K562 (cell line): ENCODE measurements around the gene KLHL14. TPM values are rescaled to one million over a fixed set of nuclear protein-coding genes. Genes with fewer than 3 reads are reported as not detected.

ENCODE experiments used
- AFF1 ChIP-seq, 2 experiments: fragments of 450-650 bp; IDR thresholded peaks; 2 replicates each; pipeline ENCODE4 v1.6.1; 2018; ENCODE audit warnings: mild to moderate bottlenecking in 2 of 2, low read depth in 1 of 2; ENCODE audit not compliant: partially characterized antibody in 2 of 2
- HDAC6 ChIP-seq: IDR thresholded peaks from 2 replicates; pipeline ENCODE4 v1.6.1; 2012; ENCODE audit warnings: low read depth, mild to moderate bottlenecking, control low read depth, inconsistent platforms, low read length, moderate library complexity
- PHB2 ChIP-seq: fragments of 450-650 bp; IDR thresholded peaks from 2 replicates; pipeline ENCODE4 v1.6.1; 2017; ENCODE audit warnings: low read depth
- THAP12 ChIP-seq: fragments of 250-450 bp; sonication (Bioruptor Pico); IDR thresholded peaks from 2 replicates; pipeline ENCODE4 v1.9.0; 2021; ENCODE audit warnings: mild to moderate bottlenecking, inconsistent platforms
- ZBTB40 ChIP-seq, 2 experiments: fragments of 450-650 bp in 1 of 2; sonication (generic) in 1 of 2; formaldehyde crosslinking in 1 of 2; IDR thresholded peaks; 2 replicates each; pipeline versions ENCODE4 v1.7.1 to v1.9.0; 2016 to 2022; ENCODE audit warnings: inconsistent platforms in 1 of 2, mild to moderate bottlenecking in 1 of 2, missing genetic modification reagents in 1 of 2
- ZNF586 ChIP-seq: fragments of 450-650 bp; formaldehyde crosslinking; conservative IDR thresholded peaks from 2 replicates; pipeline ENCODE4 v1.4.0; 2020; ENCODE audit warnings: mild to moderate bottlenecking, moderate library complexity
- polyA plus RNA-seq, 8 experiments: library from polyadenylated mRNA; depleted of rRNA in 4 of 8; stranded (reverse) in 5 of 8; unstranded in 3 of 8; fragments of >200 nt; fragmentation: Nextera tagmentation in 2 of 8; fragmentation: Illumina TruSeq in 1 of 8; extraction: Ambion mirVana in 2 of 8; extraction: Trizol in 1 of 8; gene quantifications; 2 replicates each; pipeline versions ENCODE4 v1.2.1 to v1.2.3, GENCODE V29; 2011 to 2014; ENCODE audit warnings: inconsistent platforms in 1 of 8, missing spikeins in 1 of 8
- total RNA-seq, 7 experiments: library from RNA; depleted of rRNA in 6 of 7; stranded (reverse); fragments of >200 nt in 6 of 7; fragmentation: Illumina TruSeq in 2 of 7; extraction: Trizol in 2 of 7; gene quantifications; 2 replicates each; pipeline versions ENCODE4 v1.2.1 to v1.2.3, GENCODE V29; 2011 to 2021; ENCODE audit warnings: low replicate concordance in 1 of 7

The KLHL14 gene
- total and polyA plus RNA-seq, 9 of the 15 experiments (the other 6 are each of a cell fraction or from before 2014, with no cell fraction given) = not detected

GRCh38 chr18:32779010-32779409, 6.2 kb upstream of the KLHL14 start (continued):
- TF ChIP-seq ZBTB40 (IDR thresholded peaks at IDR 0.05) (no peak), ZBTB40 (CRISPR knock-in tag; IDR thresholded peaks at IDR 0.05) (no peak), AFF1 (IDR thresholded peaks at IDR 0.05; ENCODE audit: low read depth in 1 of 2, partially characterized antibody in 2 of 2) (no peak), PHB2 (no peak), ZNF586 (no peak), HDAC6 (no peak), THAP12 (no peak)
- TF ChIP-seq, all 486 proteins: peak for 0
